Panc1 (cell line): Measurements from ENCODE around the gene CTSA. TPM values are rescaled to one million over a fixed set of nuclear protein-coding genes. Genes with fewer than 3 reads are reported as not detected.
A peak's percentile ranks its signal among the peaks of the same experiment; 100 is the strongest.
"Not testable (repeated sequence)": the region's sequence is repeated elsewhere in the genome, so short reads cannot be mapped to it uniquely, and the experiment has no call there.

Experiments
- ATAC-seq: fragments of 200-7000 bp; cut with Tn5 transposase; 2 replicates; pipeline ENCODE4 v1.9.1; 2020; ENCODE audit warnings: mild to moderate bottlenecking, moderate library complexity
- BruUV-seq: library from RNA; stranded (reverse); fragments of 400-500 nt; replicated peaks from 2 replicates; lab custom pipeline; 2021; lab: Mats Ljungman, UMichigan
- CTCF ChIA-PET: fragments of 300-600 bp; sonication (Branson Sonifier 250); formaldehyde crosslinking; loops from one replicate; lab custom pipeline; 2022; ENCODE audit warnings: antibody characterized with exemption; lab: Charles Lee
- POLR2A ChIA-PET: fragments of 300-600 bp; sonication (Branson Sonifier 250); formaldehyde crosslinking; loops from one replicate; lab custom pipeline; 2022; ENCODE audit warnings: antibody characterized with exemption; lab: Charles Lee
- DNase-seq: peaks from one replicate; pipeline ENCODE4 v3.0.0-alpha.2; 2010; ENCODE audit warnings: low read depth, low spot score
- H3K27ac ChIP-seq: 2 replicates; pipeline ENCODE4 v1.5.1; 2011; ENCODE audit warnings: mild to moderate bottlenecking, low read length, inconsistent platforms
- H3K27me3 ChIP-seq: fragments of 200-500 bp; sonication (Bioruptor generic); 2 replicates; pipeline ENCODE4 v1.6.0; 2014; ENCODE audit warnings: low read length, inconsistent platforms; ENCODE audit not compliant: control insufficient read depth, insufficient read depth
- H3K36me3 ChIP-seq: fragments of 200-500 bp; sonication (Bioruptor generic); 2 replicates; pipeline ENCODE4 v1.5.1; 2014; ENCODE audit warnings: inconsistent platforms, mild to moderate bottlenecking, low read length, moderate library complexity; ENCODE audit not compliant: control insufficient read depth, insufficient read depth
- H3K4me1 ChIP-seq: 2 replicates; pipeline ENCODE4 v1.5.1; 2011; ENCODE audit warnings: inconsistent platforms, mild to moderate bottlenecking, low read length, moderate library complexity; ENCODE audit not compliant: control insufficient read depth, insufficient read depth
- H3K4me3 ChIP-seq, 2 experiments: 2 replicates each; pipeline ENCODE4 v1.5.1; 2011 to 2012; ENCODE audit warnings: low read depth in 2 of 2, low read length in 2 of 2, mild to moderate bottlenecking in 2 of 2, inconsistent platforms in 1 of 2, moderate library complexity in 1 of 2
- H3K9me3 ChIP-seq: fragments of 200-500 bp; sonication (Bioruptor generic); 2 replicates; pipeline ENCODE4 v1.5.1; 2014; ENCODE audit warnings: low read depth, mild to moderate bottlenecking, inconsistent platforms, low read length, moderate library complexity; ENCODE audit not compliant: control insufficient read depth, insufficient read depth
- CTCF ChIP-seq: fragments of 450-650 bp; IDR thresholded peaks from 2 replicates; pipeline ENCODE4 v1.5.1; 2017; ENCODE audit warnings: mild to moderate bottlenecking
- POLR2AphosphoS5 ChIP-seq: IDR thresholded peaks from 2 replicates; pipeline ENCODE4 v1.6.1; 2012; ENCODE audit warnings: mild to moderate bottlenecking, low read depth, low read length, moderate library complexity
- REST ChIP-seq, 2 experiments: IDR thresholded peaks; 2 replicates each; pipeline ENCODE4 v1.6.1; 2011 to 2012; ENCODE audit warnings: low read depth in 2 of 2, control low read depth in 1 of 2, low read length in 1 of 2, mild to moderate bottlenecking in 1 of 2, moderate library complexity in 1 of 2; ENCODE audit not compliant: insufficient read depth in 1 of 2
- SIN3A ChIP-seq: IDR thresholded peaks from 2 replicates; pipeline ENCODE4 v1.6.1; 2012; ENCODE audit warnings: low read depth, mild to moderate bottlenecking, low read length, moderate library complexity, borderline replicate concordance; ENCODE audit not compliant: insufficient read depth
- TCF7L2 ChIP-seq: IDR thresholded peaks from 2 replicates; pipeline ENCODE4 v1.6.1; 2011; ENCODE audit warnings: mild to moderate bottlenecking, low read depth, low read length, inconsistent platforms
- in situ Hi-C: cut with HindIII; loops from 2 replicates; pipeline ENCODE4 v1.10.0; 2016; ENCODE audit warnings: low sequenced_read_pairs, low pct_unique_long_range_greater_than_20kb
- intact Hi-C: fragments of 100-400 bp; cut with micrococcal nuclease; formaldehyde crosslinking; loops from one replicate; pipeline ENCODE4 v1.10.0; 2022; ENCODE audit not compliant: unreplicated experiment
- total RNA-seq: library from RNA; stranded (reverse); gene quantifications from one replicate; pipeline ENCODE4 v1.2.1, GENCODE V29; 2021; ENCODE audit not compliant: unreplicated experiment

The CTSA gene
- total RNA-seq, 1 experiment from 2014 or later = 232 TPM

GRCh38 chr20:45898285-45898684, 7.2 kb downstream of the CTSA start:
- H3K9me3 ChIP-seq = no peaks in the 10 kb centered on the region
- no peak for ATAC-seq
- in situ Hi-C loops = no loop called here

GRCh38 chr20:45899046-45899835, 8.1 kb downstream of the CTSA start:
- no peaks in the 10 kb centered on the region for H3K36me3 ChIP-seq
- no peak for DNase-seq
- ChIA-PET CTCF (no interaction called here), POLR2A (interaction anchor here (0.6 kb wide), 1 partner anchor 75 kb away, joined by 4 read pairs; no protein-coding TSS in a partner anchor)
- no TSS peak for BruUV-seq
- intact Hi-C loops (no loop called here), in situ Hi-C loops (no loop called here)
- H3K27ac ChIP-seq = no peak overlapping the region
- no peak overlapping the region for H3K4me3 ChIP-seq
- TF ChIP-seq POLR2AphosphoS5 (no peak), SIN3A (no peak), CTCF (no peak), TCF7L2 (no peak), REST (IDR thresholded peaks at IDR 0.05; ENCODE audit: insufficient read depth in 1 of 2, low read depth in 2 of 2, low read length in 1 of 2) (no peak)
- H3K4me1 ChIP-seq = no peaks in the 10 kb centered on the region
- no peaks in the 10 kb centered on the region for H3K9me3 ChIP-seq
- H3K27me3 ChIP-seq = no peaks in the 10 kb centered on the region
- no peak for ATAC-seq

More at GRCh38 chr20:45898285-45898684, 7.2 kb downstream of the CTSA start:
- Histone ChIP-seq H3K27ac (no peak overlapping the region), H3K36me3 (no peaks in the 10 kb centered on the region; the same call in 1 of the 2 replicates), H3K4me1 (no peaks in the 10 kb centered on the region), H3K27me3 (no peaks in the 10 kb centered on the region), H3K4me3 (no peak overlapping the region)
- DNase-seq = no peak
- POLR2A ChIA-PET = no interaction called here
- TSS peak; percentile 83 for BruUV-seq
- CTCF ChIA-PET = no interaction called here
- intact Hi-C loops = no loop called here
- TF ChIP-seq SIN3A (no peak), TCF7L2 (no peak)

- H3K4me1 ChIP-seq, CTCF ChIA-PET, BruUV-seq, POLR2A ChIA-PET, H3K9me3 ChIP-seq, H3K27ac ChIP-seq, DNase-seq, intact Hi-C loops, H3K27me3 ChIP-seq, H3K36me3 ChIP-seq, ATAC-seq, H3K4me3 ChIP-seq, in situ Hi-C loops: not testable (repeated sequence)
Measured at GRCh38 chr20:45901332-45901731, 10.2 kb downstream of the CTSA start.
